Stimulated activated CD8-positive, alpha-beta memory T cell treated with anti-CD3 and anti-CD28 coated beads, Interleukin-7, amount 100 ng/mL, for 4 hours (primary cell): ENCODE data around the gene DENND2A.
"Not testable (repeated sequence)": the region's sequence is repeated elsewhere in the genome, so short reads cannot be mapped to it uniquely, and the experiment has no call there.

Experiments
- DNase-seq, 2 donors: peaks; one replicate each; pipeline ENCODE4 v3.0.0-alpha.2; 2020; ENCODE audit warnings: low read depth in 2 of 2

DENND2A gene

GRCh38 chr7:140674356-140674800, 33.8 kb upstream of the DENND2A start:
- no peak for DNase-seq

DNA sequence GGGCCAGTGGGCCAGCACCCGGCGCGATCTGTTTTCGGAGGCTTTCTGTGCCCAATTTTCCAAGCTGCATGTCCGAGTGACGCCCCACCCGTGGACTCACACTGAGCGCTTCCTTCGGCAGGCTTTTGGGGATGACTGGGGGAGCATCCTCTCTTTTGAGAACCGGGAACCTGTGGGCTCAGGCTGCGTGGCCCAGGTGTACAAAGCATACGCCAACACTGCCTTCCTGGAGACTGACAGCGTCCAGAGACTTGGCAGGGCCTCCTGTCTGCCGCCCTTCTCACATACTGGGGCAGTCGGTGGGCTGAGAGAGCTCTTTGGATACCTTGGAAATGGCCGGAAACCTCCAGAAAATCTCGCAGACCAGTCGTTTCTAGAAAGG, 33.2 kb upstream of the DENND2A start:
- DNase-seq: no peak

GRCh38 chr7:140673063-140673773, 32.6 kb upstream of the DENND2A start:
- DNase-seq: peak; percentile 9 to 50

- peak; percentile 25 to 59 for DNase-seq
Observed at GRCh38 chr7:140672382-140673062, 31.9 kb upstream of the DENND2A start, which contains the start of gene ADCK2. Gene ADCK2 (plus strand): TSS chr7:140672945. CDS start chr7:140673331, 386 bp downstream.

GRCh38 chr7:140671966-140672365, 31.4 kb upstream of the DENND2A start:
- no peak for DNase-seq

DNA sequence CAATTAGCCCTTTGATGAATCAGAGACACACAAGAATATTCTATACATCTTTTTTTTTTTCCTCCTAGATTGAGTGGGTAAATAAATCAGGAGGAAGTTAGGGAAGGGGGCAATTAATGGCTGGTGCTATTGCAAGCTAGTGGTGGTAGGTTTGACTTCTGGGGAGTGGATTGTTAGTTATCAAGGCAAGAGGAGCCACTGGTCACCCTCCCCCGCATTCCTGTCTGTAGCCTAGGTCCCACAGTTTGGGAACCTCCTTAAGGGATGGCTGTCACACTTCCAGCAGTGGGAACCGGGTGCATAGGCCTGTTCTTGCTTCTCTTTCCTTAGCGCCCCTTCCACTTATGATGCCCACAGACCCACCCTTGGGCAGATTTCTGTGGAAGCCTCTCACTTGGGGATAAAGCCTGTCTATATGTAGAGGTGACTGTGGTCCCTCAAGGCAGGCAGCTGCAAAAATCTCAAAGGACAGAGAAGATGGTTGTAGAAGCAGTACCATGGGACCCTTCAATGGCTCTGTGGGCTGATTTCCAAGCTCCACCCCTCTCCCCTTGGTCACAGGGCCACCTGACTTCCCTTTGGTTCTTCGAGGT, 29.8 kb upstream of the DENND2A start:
- DNase-seq: no peak

- DNase-seq: not testable (repeated sequence)
Observed at GRCh38 chr7:140669862-140670261, 29.2 kb upstream of the DENND2A start.

DNA sequence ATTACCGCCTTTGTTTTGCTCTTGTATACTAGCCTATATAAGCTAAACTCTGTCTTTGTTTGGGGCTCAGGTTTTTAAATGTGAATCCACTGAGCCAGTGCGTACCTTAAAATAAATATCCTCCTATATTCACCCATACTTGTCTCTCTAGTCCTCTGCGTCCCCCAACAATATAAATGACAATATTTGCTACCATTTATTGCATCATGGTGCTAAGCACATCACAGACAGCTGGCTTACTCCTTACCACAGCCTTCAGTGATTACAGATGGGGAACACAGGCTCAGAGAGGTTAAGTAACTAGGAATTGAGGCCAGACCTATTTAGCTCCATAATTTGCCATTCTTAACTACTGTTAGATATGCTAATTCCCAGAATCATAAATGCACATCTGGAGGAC, 28.7 kb upstream of the DENND2A start:
- DNase-seq: no peak

GRCh38 chr7:140668641-140669040, 28.0 kb upstream of the DENND2A start:
- no peak for DNase-seq

DNA sequence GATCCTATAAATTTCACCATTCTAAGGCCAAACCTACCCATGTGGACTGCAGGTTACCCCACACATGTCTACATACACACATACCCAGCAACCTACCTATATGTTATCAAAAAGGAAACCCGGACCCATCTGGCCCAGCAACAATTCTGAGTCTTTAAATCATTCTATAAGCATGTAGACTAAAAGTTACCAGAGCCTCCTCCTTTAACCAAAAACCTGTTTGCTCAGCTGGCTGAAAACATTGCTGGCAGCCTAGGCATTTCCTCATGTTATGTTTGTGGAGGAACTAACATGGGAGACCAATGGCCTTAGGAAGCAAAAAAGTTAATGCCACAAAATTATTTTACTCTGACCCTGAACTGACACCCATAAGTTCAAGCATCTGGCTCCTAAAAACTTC, 26.9 kb upstream of the DENND2A start:
- DNase-seq: no peak

GRCh38 chr7:140662938-140663337, 22.3 kb upstream of the DENND2A start:
- not testable (repeated sequence) for DNase-seq

DNA sequence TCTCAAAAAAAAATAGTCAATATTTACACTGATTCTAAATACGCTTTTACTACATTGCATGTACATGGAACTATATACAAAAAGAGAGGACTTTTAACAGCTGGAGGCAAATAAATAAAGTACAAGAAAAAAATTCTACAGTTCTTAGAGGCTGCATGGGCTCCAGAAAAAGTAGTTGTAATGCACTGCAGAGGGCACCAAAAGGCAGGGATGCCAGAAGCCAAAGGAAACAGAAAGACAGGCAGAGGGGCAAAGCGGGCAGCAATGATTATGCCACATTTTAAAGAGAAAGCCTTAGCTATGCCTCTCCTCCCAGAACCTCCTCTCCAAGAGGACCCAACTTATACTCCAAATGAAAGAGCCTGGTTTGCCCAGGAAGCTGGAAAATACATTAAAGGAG, 20.5 kb upstream of the DENND2A start:
- DNase-seq: no peak

GRCh38 chr7:140659856-140660255, 19.2 kb upstream of the DENND2A start:
- DNase-seq: no peak

DNA sequence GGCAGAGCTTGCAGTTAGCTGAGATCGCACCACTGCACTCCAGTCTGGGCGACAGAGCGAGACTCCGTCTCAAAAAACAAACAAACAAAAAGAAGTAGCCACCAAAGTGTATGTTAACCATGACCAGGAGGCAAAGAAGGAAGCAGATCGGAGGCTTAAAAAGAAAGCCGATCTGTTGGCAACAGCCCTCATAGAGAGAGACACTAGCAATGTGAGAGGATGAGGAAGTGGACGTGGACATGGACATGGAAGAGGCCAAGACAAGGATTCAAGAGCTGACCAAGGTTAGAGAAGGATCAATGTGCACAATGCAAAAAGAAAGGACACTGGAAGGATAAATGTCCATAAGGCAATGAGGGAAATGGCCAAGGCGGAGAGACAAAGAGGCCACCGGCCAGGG, 17.3 kb upstream of the DENND2A start:
- DNase-seq: no peak

DNA sequence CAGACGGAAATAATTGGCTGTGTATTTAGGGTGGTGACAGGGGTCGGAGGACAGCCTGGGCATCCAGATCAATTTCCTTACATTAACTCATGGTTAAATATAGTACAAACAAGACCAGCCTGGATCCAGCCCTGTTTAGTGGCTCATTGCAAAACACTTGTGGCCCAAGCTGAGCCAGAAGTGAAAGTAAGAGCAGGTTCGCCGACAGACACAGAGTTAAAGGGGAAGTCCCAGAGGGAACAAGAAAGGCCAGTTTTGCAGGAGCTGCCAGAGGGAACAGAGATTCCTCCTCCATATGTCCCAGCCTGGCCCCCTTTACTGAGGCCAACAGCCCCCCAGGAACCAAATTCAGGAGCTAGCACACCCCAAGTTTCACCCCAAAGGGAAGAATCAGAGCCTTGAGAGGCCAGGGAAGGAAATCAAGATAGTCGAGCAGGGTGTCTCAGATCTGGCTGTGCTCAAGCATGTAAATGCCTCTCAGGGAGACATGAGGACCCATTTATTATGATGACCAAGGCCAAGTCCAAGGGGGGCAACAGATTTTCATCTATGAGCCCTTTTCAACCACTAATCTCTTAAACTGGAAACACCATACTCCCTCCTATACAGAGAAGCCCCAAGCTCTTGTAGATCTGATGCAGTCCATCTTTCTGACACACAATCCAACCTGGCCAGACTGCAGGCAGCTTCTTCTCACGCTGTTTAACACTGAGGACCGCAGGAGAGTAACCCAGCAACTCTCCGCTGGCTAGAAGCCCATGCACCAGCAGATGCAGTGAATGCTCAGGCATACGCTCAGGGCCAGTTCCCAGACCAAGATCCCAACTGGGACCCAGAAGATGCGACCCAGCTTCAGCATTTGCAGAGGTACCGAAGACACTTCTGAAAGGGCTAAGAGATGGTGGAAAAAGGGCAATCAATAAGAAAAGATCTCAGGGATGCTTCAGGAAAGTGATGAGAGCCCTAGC, 16.2 kb upstream of the DENND2A start:
- DNase-seq: peak; percentile 15 to 17

DNA sequence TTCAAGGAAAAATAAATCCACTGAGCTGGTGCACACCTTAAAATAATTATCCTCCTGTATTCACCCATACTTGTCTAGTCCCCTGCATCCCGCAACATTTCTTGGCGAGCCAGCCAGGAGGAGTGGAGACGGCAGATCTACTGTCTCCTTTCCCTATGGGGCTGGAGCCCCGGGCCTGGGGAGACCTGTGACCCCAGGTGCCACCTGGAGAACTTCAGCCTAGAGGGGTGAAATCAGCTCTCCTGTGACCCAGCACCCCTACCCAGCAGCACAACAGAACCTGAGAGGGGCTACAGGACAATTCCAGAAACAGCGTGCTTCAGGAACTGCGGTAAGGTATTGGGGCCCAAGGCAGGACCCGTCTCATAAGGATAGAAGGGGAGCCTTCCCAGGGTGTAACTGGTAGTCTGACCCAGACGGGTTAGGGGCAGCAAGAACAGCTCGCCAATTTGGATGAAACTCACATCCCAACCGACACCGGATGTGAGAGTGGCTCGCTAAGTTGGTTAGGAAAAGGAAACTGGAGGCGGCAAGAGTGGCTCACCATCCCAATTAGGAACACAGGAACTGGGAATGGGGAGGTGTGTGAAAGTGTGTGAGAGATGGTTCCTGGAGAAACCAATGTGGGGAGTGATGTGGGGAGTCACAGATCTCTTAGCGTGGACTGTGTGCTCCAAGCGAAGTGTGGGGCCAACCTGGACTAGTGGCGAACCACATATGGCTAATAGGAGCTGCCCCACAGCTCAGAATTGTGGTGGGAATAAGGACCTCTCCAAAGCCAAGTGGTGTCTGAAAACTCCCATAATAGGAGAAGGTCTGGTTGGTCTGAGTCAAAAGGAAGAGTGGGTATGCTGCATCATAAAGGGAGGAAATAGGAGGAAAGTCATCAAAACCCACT, 15.1 kb upstream of the DENND2A start:
- no peak for DNase-seq

DNA sequence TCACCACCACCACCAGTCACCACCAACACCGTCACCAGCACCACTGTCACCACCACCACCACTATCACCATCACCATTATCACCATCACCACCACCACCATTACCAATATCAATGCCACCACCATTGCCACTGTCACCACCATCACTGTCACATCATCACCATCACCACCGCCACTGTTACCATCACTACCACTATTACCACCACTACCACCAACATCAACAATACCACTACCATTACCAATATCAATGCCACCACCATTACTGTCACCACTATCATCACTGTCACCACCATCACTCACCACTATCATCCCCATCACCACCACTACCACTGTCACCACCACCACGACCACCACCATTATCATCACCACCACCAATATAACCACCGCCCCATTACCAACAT, 14.0 kb upstream of the DENND2A start:
- no peak for DNase-seq

- no peak for DNase-seq
Observed at GRCh38 chr7:140654109-140654387, 13.4 kb upstream of the DENND2A start.

DNA sequence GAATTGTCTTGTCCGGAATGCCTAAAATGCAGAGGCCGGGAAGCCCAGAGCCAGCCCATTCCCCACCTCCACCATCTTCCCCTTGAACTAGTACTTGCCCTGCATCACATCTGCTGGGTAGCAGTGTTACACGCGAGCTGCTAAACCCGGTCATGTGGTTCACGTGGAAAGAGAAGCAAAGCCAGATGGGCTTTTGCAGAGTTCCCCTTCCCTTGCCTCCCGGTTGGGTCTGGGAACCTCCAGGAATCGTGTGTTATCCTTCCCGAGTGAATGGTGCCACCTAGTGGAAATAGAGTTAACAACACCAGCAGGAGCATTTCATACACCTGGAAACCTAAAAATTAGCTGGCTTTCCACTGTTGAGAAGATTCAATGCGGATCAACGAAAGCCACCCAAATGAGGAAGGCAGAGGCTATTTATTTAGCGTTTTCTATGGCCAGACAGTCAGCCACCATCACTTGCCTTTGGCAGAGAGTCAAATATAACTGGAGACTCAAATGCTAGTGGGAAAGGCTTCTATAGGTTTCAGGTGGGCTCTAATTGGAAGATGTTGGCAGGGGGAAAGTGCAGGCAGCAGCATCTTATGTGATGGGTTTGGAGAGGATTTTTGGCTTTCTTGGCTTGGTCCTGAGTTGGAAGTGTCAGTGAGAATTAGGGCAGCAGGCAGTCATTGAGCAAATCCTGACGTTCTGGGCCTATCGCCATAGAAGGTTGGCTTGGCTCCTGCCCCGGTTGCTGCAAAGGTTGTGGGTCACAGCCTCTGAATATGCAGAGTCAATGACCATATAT, 12.9 kb upstream of the DENND2A start:
- peak in 1 of 2 donors; percentile 3 for DNase-seq

GRCh38 chr7:140650367-140650766, 9.8 kb upstream of the DENND2A start:
- DNase-seq: no peak
